Suprapubic skin (tissue), 4 donors: ENCODE measurements around the gene CMKLR1.

ENCODE experiments used
- CTCF ChIP-seq, 2 donors: fragments of 200-600 bp in 1 of 2; fragments of 450-650 bp in 1 of 2; sonication (generic) in 1 of 2; IDR thresholded peaks; one replicate each; pipeline ENCODE4 v1.5.1; 2016 to 2019; ENCODE audit warnings: antibody characterized with exemption in 2 of 2, mild to moderate bottlenecking in 1 of 2, moderate library complexity in 1 of 2
- EP300 ChIP-seq: sonication (generic); formaldehyde crosslinking; IDR thresholded peaks from one replicate; pipeline ENCODE4 v1.6.1; 2017; ENCODE audit warnings: antibody characterized with exemption
- POLR2A ChIP-seq, 2 donors: fragments of 450-650 bp; IDR thresholded peaks; one replicate each; pipeline ENCODE4 v1.6.1; 2017; ENCODE audit warnings: antibody characterized with exemption in 2 of 2, mild to moderate bottlenecking in 2 of 2, moderate library complexity in 2 of 2
- POLR2AphosphoS5 ChIP-seq, 3 donors: sonication (generic); formaldehyde crosslinking; IDR thresholded peaks; one replicate each; pipeline ENCODE4 v1.6.1; 2017; ENCODE audit warnings: antibody characterized with exemption in 3 of 3

GRCh38 chr12:108360487-108360886 lies 21.4 kb upstream of the CMKLR1 start:
- TF ChIP-seq POLR2AphosphoS5 (IDR thresholded peaks at IDR 0.05) (no peak), CTCF (IDR thresholded peaks at IDR 0.05) (no peak), POLR2A (IDR thresholded peaks at IDR 0.05) (no peak), EP300 (no peak)
